Liver (tissue), 9 donors: ENCODE data around the gene LCE1C. TPM values are rescaled to one million over a fixed set of nuclear protein-coding genes. Genes with fewer than 3 reads are reported as not detected.

Experiments used
- DNase-seq: peaks from one replicate; pipeline ENCODE4 v3.0.0-alpha.2; 2017; ENCODE audit warnings: low spot score
- H3K27ac ChIP-seq, 2 donors: one replicate each; pipeline ENCODE4 v1.7.0; 2013; ENCODE audit warnings: inconsistent platforms in 2 of 2, low read length in 2 of 2, control low read depth in 1 of 2, low read depth in 1 of 2, mild to moderate bottlenecking in 1 of 2
- H3K27me3 ChIP-seq, 4 donors: one replicate each; pipeline versions ENCODE4 v1.6.1 to v1.7.0; 2013; ENCODE audit warnings: low read length in 3 of 4, inconsistent platforms in 1 of 4, mild to moderate bottlenecking in 1 of 4, moderate library complexity in 1 of 4; ENCODE audit not compliant: control insufficient read depth in 4 of 4, insufficient read depth in 4 of 4
- H3K36me3 ChIP-seq, 4 donors: one replicate each; pipeline versions ENCODE4 v1.6.1 to v1.7.0; 2013; ENCODE audit warnings: low read length in 3 of 4, mild to moderate bottlenecking in 3 of 4, low read depth in 1 of 4, moderate library complexity in 1 of 4; ENCODE audit not compliant: control insufficient read depth in 4 of 4, insufficient read depth in 3 of 4
- H3K4me1 ChIP-seq, 4 donors: one replicate each; pipeline versions ENCODE4 v1.6.1 to v1.7.0; 2013; ENCODE audit warnings: low read length in 3 of 4, mild to moderate bottlenecking in 3 of 4, moderate library complexity in 1 of 4; ENCODE audit not compliant: control insufficient read depth in 4 of 4, insufficient read depth in 4 of 4
- H3K4me3 ChIP-seq, 3 donors: one replicate each; pipeline versions ENCODE4 v1.6.1 to v1.7.0; 2013; ENCODE audit warnings: low read length in 3 of 3, control low read depth in 1 of 3, low read depth in 1 of 3, mild to moderate bottlenecking in 1 of 3
- H3K9ac ChIP-seq, 2 donors: one replicate each; pipeline ENCODE4 v1.7.0; 2013; ENCODE audit warnings: low read length in 2 of 2, mild to moderate bottlenecking in 2 of 2, moderate library complexity in 2 of 2, control low read depth in 1 of 2, low read depth in 1 of 2
- H3K9me3 ChIP-seq, 4 donors: one replicate each; pipeline versions ENCODE4 v1.6.1 to v1.7.0; 2013; ENCODE audit warnings: low read length in 3 of 4; ENCODE audit not compliant: control insufficient read depth in 4 of 4
- ATF3 ChIP-seq: IDR thresholded peaks from 2 replicates; pipeline ENCODE4 v1.6.1; 2016; ENCODE audit warnings: antibody characterized with exemption
- CTCF ChIP-seq: fragments of 150-350 bp; IDR thresholded peaks from 2 replicates; pipeline ENCODE4 v1.5.1; 2017; ENCODE audit warnings: improper control_type of control experiment, low read depth, low read length; ENCODE audit not compliant: missing input control
- EGR1 ChIP-seq, 2 donors: IDR thresholded peaks; 2 replicates each; pipeline ENCODE4 v1.6.1; 2016 to 2018; ENCODE audit warnings: antibody characterized with exemption in 2 of 2, low read depth in 2 of 2
- FOXA1 ChIP-seq: IDR thresholded peaks from 2 replicates; pipeline ENCODE4 v1.6.1; 2016; ENCODE audit warnings: antibody characterized with exemption
- GABPA ChIP-seq, 2 donors: IDR thresholded peaks in 1 of 2; conservative IDR thresholded peaks in 1 of 2; 2 replicates each; pipeline ENCODE4 v1.6.1; 2016; ENCODE audit warnings: antibody characterized with exemption in 2 of 2, mild to moderate bottlenecking in 1 of 2, moderate library complexity in 1 of 2
- HNF4A ChIP-seq, 2 donors: conservative IDR thresholded peaks; 2 replicates each; pipeline ENCODE4 v1.6.1; 2016; ENCODE audit warnings: antibody characterized with exemption in 2 of 2, mild to moderate bottlenecking in 2 of 2
- HNF4G ChIP-seq: IDR thresholded peaks from 2 replicates; pipeline ENCODE4 v1.6.1; 2016; ENCODE audit warnings: antibody characterized with exemption
- JUND ChIP-seq, 2 donors: IDR thresholded peaks; 2 replicates each; pipeline ENCODE4 v1.6.1; 2016; ENCODE audit warnings: antibody characterized with exemption in 2 of 2
- MAX ChIP-seq: IDR thresholded peaks from 2 replicates; pipeline ENCODE4 v1.6.1; 2016; ENCODE audit warnings: antibody characterized with exemption
- NR2F2 ChIP-seq: IDR thresholded peaks from 2 replicates; pipeline ENCODE4 v1.6.1; 2016; ENCODE audit warnings: antibody characterized with exemption
- RAD21 ChIP-seq, 2 donors: IDR thresholded peaks; 2 replicates each; pipeline ENCODE4 v1.6.1; 2016; ENCODE audit warnings: antibody characterized with exemption in 2 of 2, mild to moderate bottlenecking in 2 of 2
- RXRA ChIP-seq, 2 donors: IDR thresholded peaks; 2 replicates each; pipeline ENCODE4 v1.6.1; 2017 to 2018; ENCODE audit warnings: antibody characterized with exemption in 2 of 2, mild to moderate bottlenecking in 1 of 2
- SP1 ChIP-seq: IDR thresholded peaks from 2 replicates; pipeline ENCODE4 v1.6.1; 2018; ENCODE audit warnings: antibody characterized with exemption, mild to moderate bottlenecking
- TAF1 ChIP-seq: conservative IDR thresholded peaks from 2 replicates; pipeline ENCODE4 v1.6.1; 2016; ENCODE audit warnings: antibody characterized with exemption, mild to moderate bottlenecking
- YY1 ChIP-seq: IDR thresholded peaks from 2 replicates; pipeline ENCODE4 v1.6.1; 2016; ENCODE audit warnings: antibody characterized with exemption, mild to moderate bottlenecking
- ZBTB33 ChIP-seq: IDR thresholded peaks from 2 replicates; pipeline ENCODE4 v1.6.1; 2016; ENCODE audit warnings: antibody characterized with exemption
- WGBS: extraction: QIAGEN DNeasy Blood & Tissue Kit; methylation state at CpG from one replicate; pipeline ENCODE4 v1.1.7; 2013; 5-methylcytosine and 5-hydroxymethylcytosine counted together
- polyA plus RNA-seq, 2 donors: library from polyadenylated mRNA; stranded (reverse) in 1 of 2; unstranded in 1 of 2; fragments of 200-250 nt in 1 of 2; fragments of >200 nt in 1 of 2; fragmentation: Nextera tagmentation in 1 of 2; extraction: Ambion mirVana in 1 of 2; gene quantifications; one replicate each; pipeline versions ENCODE4 v1.2.1 to v1.2.3, GENCODE V29; 2013 to 2015
- total RNA-seq, 2 donors: library from RNA; depleted of rRNA; stranded (reverse); fragments of >200 nt; gene quantifications; one replicate each; pipeline ENCODE4 v1.2.3, GENCODE V29; 2014
- TF ChIP-seq, protein P1 (sequence below): IDR thresholded peaks from 2 replicates; pipeline ENCODE4 v1.6.1; 2016; ENCODE audit warnings: antibody characterized with exemption, mild to moderate bottlenecking
- donor health status: healthy.
- donor health status: healthy.
- donor health status: healthy.
- donor health status: healthy.
- donor health status: healthy.

The LCE1C gene, protein sequence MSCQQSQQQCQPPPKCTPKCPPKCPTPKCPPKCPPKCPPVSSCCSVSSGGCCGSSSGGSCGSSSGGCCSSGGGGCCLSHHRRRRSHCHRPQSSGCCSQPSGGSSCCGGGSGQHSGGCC
- total RNA-seq (not detected), polyA plus RNA-seq (not detected)

DNA sequence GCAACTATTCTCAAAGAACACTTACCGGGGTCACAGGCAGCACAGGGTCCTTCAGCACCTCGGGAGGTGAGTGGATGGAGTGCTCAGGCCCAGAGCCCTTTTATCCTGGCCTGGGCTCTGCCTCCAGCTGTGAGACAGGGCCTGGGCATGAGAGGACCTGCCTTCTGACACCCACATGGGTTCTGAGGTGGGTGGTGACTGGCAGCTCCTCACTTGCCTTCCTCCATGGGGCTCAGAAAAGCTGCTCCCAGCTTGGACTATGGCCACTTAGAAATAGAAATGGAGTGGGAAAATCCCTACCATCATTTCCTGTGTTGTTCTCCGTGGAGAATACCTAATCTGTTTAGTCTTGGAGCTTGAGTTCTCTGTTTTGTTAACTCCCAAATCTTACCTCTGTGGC, at the start of gene LCE1C:
TSS of gene LCE1C (minus strand) at position 76 of the 400 bp plus-strand sequence. CDS start 1,173 bp downstream, outside the sequence.
- no peak for DNase-seq
- no peaks in the 10 kb centered on the region for H3K9me3 ChIP-seq
- H3K36me3 ChIP-seq: no peaks in the 10 kb centered on the region
- 60% methylated on average over 3 of the region's 3 CpGs for WGBS
- H3K4me3 ChIP-seq: no peak within 1 kb of the TSS
- peaks cover 0 to 7% (median 0%) of the 10 kb centered on the region in 4 donors for H3K27me3 ChIP-seq
- no peak within 1 kb of the TSS for H3K9ac ChIP-seq
- TF ChIP-seq, protein P1, sequence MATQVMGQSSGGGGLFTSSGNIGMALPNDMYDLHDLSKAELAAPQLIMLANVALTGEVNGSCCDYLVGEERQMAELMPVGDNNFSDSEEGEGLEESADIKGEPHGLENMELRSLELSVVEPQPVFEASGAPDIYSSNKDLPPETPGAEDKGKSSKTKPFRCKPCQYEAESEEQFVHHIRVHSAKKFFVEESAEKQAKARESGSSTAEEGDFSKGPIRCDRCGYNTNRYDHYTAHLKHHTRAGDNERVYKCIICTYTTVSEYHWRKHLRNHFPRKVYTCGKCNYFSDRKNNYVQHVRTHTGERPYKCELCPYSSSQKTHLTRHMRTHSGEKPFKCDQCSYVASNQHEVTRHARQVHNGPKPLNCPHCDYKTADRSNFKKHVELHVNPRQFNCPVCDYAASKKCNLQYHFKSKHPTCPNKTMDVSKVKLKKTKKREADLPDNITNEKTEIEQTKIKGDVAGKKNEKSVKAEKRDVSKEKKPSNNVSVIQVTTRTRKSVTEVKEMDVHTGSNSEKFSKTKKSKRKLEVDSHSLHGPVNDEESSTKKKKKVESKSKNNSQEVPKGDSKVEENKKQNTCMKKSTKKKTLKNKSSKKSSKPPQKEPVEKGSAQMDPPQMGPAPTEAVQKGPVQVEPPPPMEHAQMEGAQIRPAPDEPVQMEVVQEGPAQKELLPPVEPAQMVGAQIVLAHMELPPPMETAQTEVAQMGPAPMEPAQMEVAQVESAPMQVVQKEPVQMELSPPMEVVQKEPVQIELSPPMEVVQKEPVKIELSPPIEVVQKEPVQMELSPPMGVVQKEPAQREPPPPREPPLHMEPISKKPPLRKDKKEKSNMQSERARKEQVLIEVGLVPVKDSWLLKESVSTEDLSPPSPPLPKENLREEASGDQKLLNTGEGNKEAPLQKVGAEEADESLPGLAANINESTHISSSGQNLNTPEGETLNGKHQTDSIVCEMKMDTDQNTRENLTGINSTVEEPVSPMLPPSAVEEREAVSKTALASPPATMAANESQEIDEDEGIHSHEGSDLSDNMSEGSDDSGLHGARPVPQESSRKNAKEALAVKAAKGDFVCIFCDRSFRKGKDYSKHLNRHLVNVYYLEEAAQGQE: no peak
- TF ChIP-seq MAX (no peak), FOXA1 (no peak), RXRA (IDR thresholded peaks at IDR 0.05) (no peak), ZBTB33 (no peak), EGR1 (IDR thresholded peaks at IDR 0.05; ENCODE audit: low read depth in 2 of 2) (no peak), ATF3 (no peak)
- no peak within 1 kb of the TSS for H3K27ac ChIP-seq
- no peaks in the 10 kb centered on the region for H3K4me1 ChIP-seq

DNA sequence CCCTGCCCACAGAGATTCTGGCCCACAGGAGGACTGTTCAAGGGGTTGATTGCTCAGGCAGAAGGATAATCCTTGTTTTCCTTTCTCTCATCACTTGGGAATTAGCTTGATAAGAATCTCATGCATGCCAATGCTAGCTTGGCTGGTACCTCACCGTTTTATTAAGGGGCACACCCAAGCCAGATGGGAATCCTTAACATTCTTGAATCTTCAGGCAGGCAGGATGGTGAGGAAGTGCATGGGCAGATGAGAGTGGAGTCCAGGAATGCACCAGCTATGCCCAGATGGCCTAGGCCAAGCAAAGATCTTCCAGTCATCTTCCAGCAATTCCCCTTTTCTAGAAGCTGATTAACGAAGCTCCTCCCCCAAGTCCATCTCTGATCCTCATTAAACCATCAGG, 49.2 kb upstream of the LCE1C start:
- H3K9me3 ChIP-seq: no peaks in the 10 kb centered on the region
- H3K9ac ChIP-seq: no peak overlapping the region
- no peak for DNase-seq
- H3K27me3 ChIP-seq: peaks cover 0 to 10% (median 0%) of the 10 kb centered on the region in 4 donors
- H3K36me3 ChIP-seq: no peaks in the 10 kb centered on the region
- H3K27ac ChIP-seq: no peak overlapping the region
- H3K4me3 ChIP-seq: no peak overlapping the region
- no peaks in the 10 kb centered on the region for H3K4me1 ChIP-seq
- WGBS: 43% methylated on average over 2 of the region's 2 CpGs
- no peak for TF ChIP-seq CTCF
- no peak for TF ChIP-seq NR2F2
- no peak for TF ChIP-seq ATF3
- TF ChIP-seq, protein P1: no peak
- no peak for TF ChIP-seq RXRA (IDR thresholded peaks at IDR 0.05)
- TF ChIP-seq GABPA (IDR thresholded peaks at IDR 0.05 in 1 of 2, conservative IDR thresholded peaks at IDR 0.05 in 1 of 2): no peak
- TF ChIP-seq ZBTB33: no peak
- no peak for TF ChIP-seq JUND (IDR thresholded peaks at IDR 0.05)
- no peak for TF ChIP-seq EGR1 (IDR thresholded peaks at IDR 0.05; ENCODE audit: low read depth in 2 of 2)
- no peak for TF ChIP-seq HNF4A (conservative IDR thresholded peaks at IDR 0.05)
- no peak for TF ChIP-seq MAX
- no peak for TF ChIP-seq SP1
- no peak for TF ChIP-seq RAD21 (IDR thresholded peaks at IDR 0.05)
- no peak for TF ChIP-seq HNF4G
- TF ChIP-seq TAF1: no peak
- no peak for TF ChIP-seq YY1
